Gastrocnemius medialis (tissue), 4 donors: Measurements from ENCODE around the gene ZSWIM4.
A peak's percentile ranks its signal among the peaks of the same experiment; 100 is the strongest.

ENCODE experiments used
- POLR2A ChIP-seq, 2 donors: fragments of 450-650 bp; IDR thresholded peaks; one replicate each; pipeline ENCODE4 v1.6.1; 2017; ENCODE audit warnings: antibody characterized with exemption in 2 of 2, mild to moderate bottlenecking in 2 of 2, moderate library complexity in 2 of 2
- TF ChIP-seq, protein P1 (sequence below), 5 experiments: fragments of 450-650 bp in 3 of 5; fragments of 200-600 bp in 2 of 5; sonication (generic) in 2 of 5; IDR thresholded peaks in 4 of 5; conservative IDR thresholded peaks in 1 of 5; 1 replicate in 4 of 5; 2 replicates in 1 of 5; pipeline ENCODE4 v1.5.1; 2016 to 2019; ENCODE audit warnings: antibody characterized with exemption in 5 of 5, mild to moderate bottlenecking in 3 of 5, moderate library complexity in 3 of 5

DNA sequence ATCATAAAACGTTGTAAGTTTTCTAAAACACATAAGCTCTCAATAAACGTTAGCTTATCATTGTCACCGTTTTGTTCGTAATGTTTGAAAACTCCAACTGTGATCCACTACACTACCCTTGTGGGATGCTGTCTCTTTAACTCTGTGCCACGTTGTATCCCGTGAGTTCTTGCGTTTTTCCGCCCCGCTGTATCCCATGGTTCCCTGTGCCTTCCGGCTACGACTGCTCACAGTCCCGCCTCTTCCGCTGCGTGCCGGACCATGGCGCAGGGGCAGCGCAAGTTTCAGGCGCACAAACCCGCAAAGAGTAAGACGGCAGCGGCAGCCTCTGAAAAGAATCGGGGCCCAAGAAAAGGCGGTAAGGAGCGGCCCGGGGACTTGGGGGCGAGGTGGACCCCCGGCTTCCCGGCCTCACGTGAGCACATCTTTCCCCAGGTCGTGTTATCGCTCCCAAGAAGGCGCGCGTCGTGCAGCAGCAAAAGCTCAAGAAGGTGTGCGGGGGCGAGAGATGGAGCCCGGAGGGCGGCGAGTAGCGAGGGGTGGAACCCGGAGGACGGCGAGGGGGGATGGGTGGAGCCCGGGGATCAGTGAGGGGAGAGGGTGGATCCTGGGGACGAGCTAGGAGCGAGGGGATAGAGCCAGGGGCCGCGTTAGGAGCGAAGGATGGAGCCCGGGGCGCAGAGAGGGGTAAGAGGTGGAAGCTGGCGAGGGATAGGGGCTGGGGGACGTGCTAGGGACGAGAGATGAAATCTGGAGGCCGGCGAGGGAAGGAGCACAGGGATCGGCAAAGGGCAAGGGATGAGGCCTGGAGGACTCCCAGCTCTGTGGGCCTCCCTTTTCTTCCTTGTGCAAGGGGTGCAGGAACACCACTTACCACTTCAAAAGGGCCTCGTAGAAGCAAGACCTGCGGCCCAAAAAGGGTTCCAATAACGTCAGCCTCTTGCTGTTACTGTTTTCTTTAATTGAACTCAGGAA, 20.7 kb upstream of the ZSWIM4 start, which contains the start of gene C19orf53:
- TF ChIP-seq, protein P1, sequence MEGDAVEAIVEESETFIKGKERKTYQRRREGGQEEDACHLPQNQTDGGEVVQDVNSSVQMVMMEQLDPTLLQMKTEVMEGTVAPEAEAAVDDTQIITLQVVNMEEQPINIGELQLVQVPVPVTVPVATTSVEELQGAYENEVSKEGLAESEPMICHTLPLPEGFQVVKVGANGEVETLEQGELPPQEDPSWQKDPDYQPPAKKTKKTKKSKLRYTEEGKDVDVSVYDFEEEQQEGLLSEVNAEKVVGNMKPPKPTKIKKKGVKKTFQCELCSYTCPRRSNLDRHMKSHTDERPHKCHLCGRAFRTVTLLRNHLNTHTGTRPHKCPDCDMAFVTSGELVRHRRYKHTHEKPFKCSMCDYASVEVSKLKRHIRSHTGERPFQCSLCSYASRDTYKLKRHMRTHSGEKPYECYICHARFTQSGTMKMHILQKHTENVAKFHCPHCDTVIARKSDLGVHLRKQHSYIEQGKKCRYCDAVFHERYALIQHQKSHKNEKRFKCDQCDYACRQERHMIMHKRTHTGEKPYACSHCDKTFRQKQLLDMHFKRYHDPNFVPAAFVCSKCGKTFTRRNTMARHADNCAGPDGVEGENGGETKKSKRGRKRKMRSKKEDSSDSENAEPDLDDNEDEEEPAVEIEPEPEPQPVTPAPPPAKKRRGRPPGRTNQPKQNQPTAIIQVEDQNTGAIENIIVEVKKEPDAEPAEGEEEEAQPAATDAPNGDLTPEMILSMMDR (IDR thresholded peaks at IDR 0.05 in 4 of 5, conservative IDR thresholded peaks at IDR 0.05 in 1 of 5): peak in 1 of 5 experiments; percentile 22
- TF ChIP-seq POLR2A (IDR thresholded peaks at IDR 0.05): peak; percentile 72 to 89
